Tongue (tissue), 2 donors: ENCODE data around the gene SNX10. TPM values are rescaled to one million over a fixed set of nuclear protein-coding genes. Genes with fewer than 3 reads are reported as not detected.
"Not testable (repeated sequence)": the region's sequence is repeated elsewhere in the genome, so short reads cannot be mapped to it uniquely, and the experiment has no call there.

Source experiments
- DNase-seq: peaks from one replicate; pipeline ENCODE4 v3.0.0-alpha.2; 2015
- total RNA-seq: library from RNA; depleted of rRNA; stranded (reverse); fragments of >200 nt; gene quantifications from one replicate; pipeline ENCODE4 v1.2.3, GENCODE V29; 2014

SNX10 gene, protein sequence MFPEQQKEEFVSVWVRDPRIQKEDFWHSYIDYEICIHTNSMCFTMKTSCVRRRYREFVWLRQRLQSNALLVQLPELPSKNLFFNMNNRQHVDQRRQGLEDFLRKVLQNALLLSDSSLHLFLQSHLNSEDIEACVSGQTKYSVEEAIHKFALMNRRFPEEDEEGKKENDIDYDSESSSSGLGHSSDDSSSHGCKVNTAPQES
- 3.4 TPM for total RNA-seq

- peak; percentile 53 for DNase-seq
Observed at GRCh38 chr7:26291699-26292538, at the start of gene SNX10. Gene SNX10 (plus strand): TSS chr7:26291862. CDS start chr7:26346443, 54,581 bp downstream.

GRCh38 chr7:26245150-26245549 lies 46.5 kb upstream of the SNX10 start:
- DNase-seq: no peak

DNA sequence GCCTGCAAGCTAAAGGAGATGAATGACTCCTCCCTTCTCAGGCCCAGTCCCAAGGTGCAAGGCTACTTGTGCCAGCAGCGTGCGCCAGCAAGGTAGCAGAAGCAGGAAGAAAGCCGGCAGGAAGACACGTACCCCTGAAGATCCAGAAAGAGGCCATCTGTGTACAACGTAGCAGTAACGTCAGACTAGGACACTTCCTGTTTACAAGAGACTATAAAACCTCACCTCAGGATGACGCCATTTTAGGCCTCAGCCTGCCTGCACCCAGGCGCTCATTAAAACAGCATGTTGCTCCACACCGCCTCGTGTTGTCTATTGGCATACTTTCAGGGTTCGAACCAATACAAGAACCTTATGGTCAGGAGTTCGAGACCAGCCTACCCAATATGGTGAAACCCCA lies 41.4 kb upstream of the SNX10 start:
- no peak for DNase-seq

DNA sequence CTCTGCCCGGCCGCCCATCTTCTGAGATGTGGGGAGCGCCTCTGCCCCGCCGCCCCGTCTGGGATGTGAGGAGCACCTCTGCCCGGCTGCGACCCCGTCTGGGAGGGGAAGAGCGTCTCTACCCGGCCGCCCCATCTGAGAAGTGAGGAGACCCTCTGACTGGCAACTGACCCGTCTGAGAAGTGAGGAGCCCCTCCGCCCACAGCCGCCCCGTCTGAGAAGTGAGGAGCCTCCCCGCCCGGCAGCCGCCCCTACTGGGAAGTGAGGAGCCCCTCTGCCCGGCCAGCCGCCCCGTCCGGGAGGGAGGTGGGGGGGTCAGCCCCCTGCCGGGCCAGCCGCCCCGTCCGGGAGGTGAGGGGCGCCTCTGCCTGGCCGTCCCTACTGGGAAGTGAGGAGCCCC lies 29.8 kb upstream of the SNX10 start:
- not testable (repeated sequence) for DNase-seq

GRCh38 chr7:26265065-26265464 lies 26.6 kb upstream of the SNX10 start:
- no peak for DNase-seq

DNA sequence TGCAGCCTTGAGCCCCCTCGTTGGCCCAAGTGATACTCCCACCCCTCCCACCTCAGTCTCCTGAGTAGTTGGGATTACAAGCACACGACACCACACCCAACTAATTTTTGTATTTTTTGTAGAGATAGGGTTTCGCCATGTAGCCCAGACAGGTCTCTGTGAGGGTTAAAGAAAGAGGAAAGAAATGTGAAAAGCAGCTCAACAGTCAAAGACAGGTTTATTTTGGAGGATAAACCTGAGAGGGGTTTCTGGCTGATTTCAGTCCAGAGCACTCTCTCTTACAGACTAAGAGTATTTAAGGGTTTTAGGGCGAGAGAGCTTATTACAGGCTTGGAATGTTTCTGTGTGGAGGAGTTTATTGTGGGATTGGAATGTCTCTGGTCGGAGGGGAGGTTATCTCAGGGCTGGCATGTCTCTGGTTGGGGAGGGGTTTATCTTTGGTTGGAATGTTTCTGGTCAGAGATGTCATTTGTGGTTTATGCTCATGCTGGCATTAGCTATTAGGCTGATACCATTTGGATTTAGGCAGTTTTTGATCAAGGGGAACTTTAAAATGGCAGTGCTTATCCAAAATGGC lies 26.1 kb upstream of the SNX10 start:
- DNase-seq: no peak

DNA sequence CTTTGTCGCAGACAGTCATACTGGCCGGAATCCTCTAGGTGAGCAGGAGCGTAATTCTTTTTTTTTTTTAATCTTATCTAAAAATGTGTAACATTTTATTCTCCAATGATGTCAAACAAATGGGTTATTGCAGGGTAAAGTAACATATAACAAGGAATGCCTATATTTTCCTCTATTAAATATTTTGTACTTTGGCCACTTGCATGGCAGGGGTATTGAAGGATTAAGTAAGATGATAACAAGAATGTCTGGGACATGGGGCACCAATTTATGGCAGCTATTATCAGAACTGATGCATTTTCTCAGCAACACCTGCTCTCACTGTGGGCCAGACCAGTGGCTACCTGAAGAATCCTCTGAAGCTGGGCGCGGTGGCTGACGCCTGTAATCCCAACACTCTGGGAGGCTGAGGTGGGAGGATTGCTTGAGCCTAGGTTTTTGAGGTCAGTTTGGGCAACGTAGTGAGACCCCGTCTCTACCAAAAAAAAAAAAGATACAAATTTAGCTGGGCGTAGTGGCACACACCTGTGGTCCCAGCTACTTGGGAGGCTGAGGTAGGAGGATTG lies 24.0 kb upstream of the SNX10 start:
- no peak for DNase-seq

GRCh38 chr7:26275213-26275612 lies 16.4 kb upstream of the SNX10 start:
- DNase-seq: no peak

- DNase-seq: no peak
Observed at GRCh38 chr7:26278770-26279169, 12.9 kb upstream of the SNX10 start.

- DNase-seq: no peak
Observed at GRCh38 chr7:26279405-26279804, 12.3 kb upstream of the SNX10 start.

DNA sequence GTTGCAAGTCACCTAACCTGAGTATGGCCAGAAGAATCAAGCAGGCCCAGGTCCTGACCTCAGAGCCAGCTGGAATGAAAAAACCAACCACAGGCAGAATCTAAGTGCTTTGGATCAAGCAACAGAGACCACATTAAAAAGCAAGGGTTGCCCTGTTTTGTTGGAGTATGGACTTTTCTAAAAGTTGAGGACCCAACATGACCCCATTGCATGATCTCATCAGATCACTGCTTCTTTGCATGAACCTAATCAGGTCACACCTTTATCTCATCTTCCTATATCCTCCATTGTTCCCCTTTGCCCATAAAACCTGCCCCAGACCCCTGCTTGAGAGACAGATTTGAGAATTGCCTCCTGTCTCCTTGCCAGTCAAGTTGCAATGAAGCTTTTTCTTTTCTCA lies 11.6 kb upstream of the SNX10 start:
- DNase-seq: no peak

DNA sequence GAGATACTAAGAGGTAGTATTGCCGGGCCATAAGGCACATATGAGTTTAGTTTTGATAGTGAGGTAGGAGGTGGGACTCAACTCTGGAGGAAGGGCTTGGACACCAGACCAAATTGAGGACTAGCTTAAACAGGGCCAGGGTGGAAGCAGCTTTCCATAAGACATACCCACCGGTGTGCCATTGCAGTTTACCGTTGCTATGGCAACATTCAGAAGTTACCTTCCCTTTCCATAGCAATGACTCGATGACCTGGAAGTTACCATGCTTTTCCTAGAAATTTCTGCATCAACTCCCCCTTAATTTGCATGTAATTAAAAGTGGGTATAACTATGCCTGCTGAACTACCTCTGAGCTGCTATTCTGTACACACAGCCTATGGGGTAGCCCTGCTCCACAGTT lies 10.9 kb upstream of the SNX10 start:
- DNase-seq: no peak

GRCh38 chr7:26284477-26284876 lies 7.2 kb upstream of the SNX10 start:
- DNase-seq: no peak

DNA sequence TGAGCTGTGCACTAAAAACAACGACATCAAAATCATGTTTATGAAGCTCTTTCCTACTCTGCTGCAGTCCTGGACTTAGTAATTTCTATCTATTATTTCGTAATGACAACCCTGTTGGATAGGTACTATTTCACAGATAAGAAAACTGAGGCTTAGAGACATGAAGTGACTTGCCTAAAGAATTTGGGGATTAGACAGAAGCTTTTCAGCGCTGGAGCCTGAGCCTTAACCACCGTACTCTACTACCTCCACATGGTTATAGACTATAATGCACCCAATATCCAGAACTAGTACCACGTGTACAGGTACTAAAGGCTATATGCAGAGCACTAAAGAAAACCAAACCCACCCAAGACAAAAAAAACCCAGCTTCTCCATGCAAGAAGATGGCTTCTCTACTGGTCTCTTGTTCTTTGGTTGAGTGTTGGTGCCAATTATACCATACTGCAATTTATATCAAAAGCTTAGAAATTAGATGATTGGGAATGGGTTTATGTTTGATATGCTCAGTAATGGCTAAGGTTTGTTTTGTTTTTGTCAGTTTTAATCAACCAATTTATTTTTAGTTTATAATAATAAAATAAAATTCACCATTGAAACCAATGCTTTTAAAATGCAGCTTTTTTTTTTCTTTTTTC lies 6.5 kb upstream of the SNX10 start:
- DNase-seq: no peak

GRCh38 chr7:26286157-26286556 lies 5.5 kb upstream of the SNX10 start:
- no peak for DNase-seq

DNA sequence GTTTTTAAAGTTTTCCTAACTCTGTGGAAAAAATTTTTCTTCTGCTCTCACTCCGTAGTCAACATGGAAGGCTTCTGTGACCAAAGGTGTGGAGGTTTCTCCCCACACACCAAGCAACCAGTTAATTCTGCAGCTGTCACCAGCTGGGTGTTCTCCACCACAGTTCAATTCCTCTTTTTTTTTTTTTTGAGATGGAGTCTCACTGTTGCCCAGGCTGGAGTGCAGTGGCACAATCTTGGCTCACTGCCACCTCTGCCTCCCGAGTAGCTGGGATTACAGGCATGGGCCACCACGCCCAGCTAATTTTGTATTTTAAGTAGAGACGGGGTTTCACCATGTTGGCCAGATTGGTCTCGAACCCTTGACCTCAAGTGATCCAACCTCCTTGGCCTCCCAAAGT lies 3.5 kb upstream of the SNX10 start:
- not testable (repeated sequence) for DNase-seq

GRCh38 chr7:26291251-26291650 lies 411 bp upstream of the SNX10 start:
- no peak for DNase-seq

DNA sequence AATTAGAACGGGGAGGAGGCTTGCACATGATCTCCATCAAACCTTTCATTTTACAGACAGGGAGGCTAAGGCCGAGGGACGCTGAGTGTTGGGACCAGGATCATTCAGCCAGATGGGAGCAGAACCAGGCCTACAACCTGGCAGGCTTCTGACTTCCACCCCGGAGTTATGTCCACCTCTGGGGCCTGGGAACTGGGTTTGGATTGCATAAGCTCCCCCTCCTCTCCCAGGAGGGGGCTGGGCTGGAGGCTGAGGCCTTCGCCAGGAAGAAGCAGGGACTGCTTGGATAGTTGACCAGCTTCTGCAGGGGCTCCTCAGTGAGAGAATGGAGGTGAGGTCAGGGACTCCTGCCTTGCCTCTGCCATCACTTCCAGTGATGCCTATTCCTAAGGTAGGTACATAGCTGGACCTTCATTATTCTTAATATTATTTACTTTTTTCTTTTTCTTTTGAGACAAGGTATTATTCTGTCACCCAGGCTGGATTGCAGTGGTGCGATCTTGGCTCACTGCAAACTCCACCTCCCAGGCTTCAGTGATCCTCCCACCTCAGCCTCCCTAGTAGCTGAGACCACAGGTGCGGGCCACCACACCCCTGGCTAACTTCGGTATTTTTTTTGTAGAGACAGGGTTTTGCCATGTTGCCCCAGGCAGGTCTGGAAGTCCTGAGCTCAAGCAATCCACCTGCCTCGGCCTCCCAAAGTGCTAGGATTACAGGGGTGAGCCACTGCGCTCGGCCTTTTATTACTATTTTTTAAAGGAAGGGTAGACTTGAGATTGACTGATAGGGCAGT lies 1.3 kb downstream of the SNX10 start:
- DNase-seq: no peak

GRCh38 chr7:26293569-26294308 lies 2.1 kb downstream of the SNX10 start:
- DNase-seq: no peak

- no peak for DNase-seq
Observed at GRCh38 chr7:26295015-26295414, 3.4 kb downstream of the SNX10 start.

DNA sequence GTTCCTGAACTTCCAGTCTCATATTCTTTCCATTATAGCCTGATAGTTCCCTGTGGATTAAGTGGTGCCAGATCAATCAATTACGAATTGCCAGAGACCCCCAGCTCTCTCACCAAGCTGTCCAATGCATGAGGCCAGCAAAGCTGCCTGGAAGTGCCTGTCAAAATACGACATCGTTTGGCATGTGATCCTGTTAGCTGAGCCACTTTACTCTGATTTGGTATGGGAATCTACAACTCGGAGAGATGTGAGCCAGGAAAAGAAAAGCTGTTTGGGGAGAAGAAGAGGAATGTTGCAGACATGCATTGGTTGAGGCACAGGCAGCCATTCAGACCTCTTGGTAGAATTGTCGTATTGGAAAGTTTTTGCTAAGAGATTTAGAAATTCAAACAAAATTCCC lies 3.9 kb downstream of the SNX10 start:
- no peak for DNase-seq
